CD4-positive, alpha-beta T cell (primary cell): Measurements from ENCODE around the gene SYTL1. TPM values are rescaled to one million over a fixed set of nuclear protein-coding genes. Genes with fewer than 3 reads are reported as not detected.

Source experiments
- ATAC-seq: fragments of 200-7000 bp; cut with Tn5 transposase; one replicate; pipeline ENCODE4 v1.10.0; 2022; ENCODE audit warnings: mild to moderate bottlenecking; ENCODE audit not compliant: poor library complexity
- CTCF ChIA-PET: fragments of 350-600 bp; sonication (Branson Sonifier 250); formaldehyde crosslinking; loops from one replicate; lab custom pipeline; 2021; ENCODE audit warnings: antibody characterized with exemption, inconsistent platforms; lab: Charles Lee
- POLR2A ChIA-PET: fragments of 350-600 bp; sonication (Branson Sonifier 250); formaldehyde crosslinking; loops from one replicate; lab custom pipeline; 2021; ENCODE audit warnings: antibody characterized with exemption, inconsistent platforms; lab: Charles Lee
- DNase-seq, 14 experiments: peaks; one replicate each; pipeline ENCODE4 v3.0.0-alpha.2; 2013 to 2020; ENCODE audit warnings: mixed read lengths in 2 of 14
- H3K27ac ChIP-seq, 2 donors: one replicate each; pipeline versions ENCODE4 v1.5.1 to v1.7.0; 2013; ENCODE audit warnings: low read length in 2 of 2, low read depth in 1 of 2, mild to moderate bottlenecking in 1 of 2
- H3K27me3 ChIP-seq, 2 experiments: 1 replicate in 1 of 2; 2 replicates in 1 of 2; pipeline versions ENCODE4 v1.6.1 to v1.7.0; 2013; ENCODE audit warnings: low read length in 2 of 2, control low read depth in 1 of 2, mild to moderate bottlenecking in 1 of 2, moderate library complexity in 1 of 2; ENCODE audit not compliant: insufficient read depth in 2 of 2, control insufficient read depth in 1 of 2
- H3K36me3 ChIP-seq: one replicate; pipeline ENCODE4 v1.6.1; 2013; ENCODE audit warnings: low read length, control low read depth; ENCODE audit not compliant: insufficient read depth
- H3K4me1 ChIP-seq: one replicate; pipeline ENCODE4 v1.6.1; 2013; ENCODE audit warnings: low read length, control low read depth; ENCODE audit not compliant: insufficient read depth
- H3K4me3 ChIP-seq: one replicate; pipeline ENCODE4 v1.5.1; 2013; ENCODE audit warnings: mild to moderate bottlenecking, low read length, moderate library complexity
- H3K9me3 ChIP-seq, 2 experiments: 1 replicate in 1 of 2; 2 replicates in 1 of 2; pipeline versions ENCODE4 v1.6.1 to v1.7.0; 2013; ENCODE audit warnings: low read length in 2 of 2, mild to moderate bottlenecking in 2 of 2, control low read depth in 1 of 2, moderate library complexity in 1 of 2; ENCODE audit not compliant: control insufficient read depth in 1 of 2, insufficient read depth in 1 of 2
- H3K27ac Mint-ChIP-seq: one replicate; pipeline ENCODE4 v1.8.0; 2020; ENCODE audit warnings: mixed read lengths
- H3K27me3 Mint-ChIP-seq: one replicate; pipeline ENCODE4 v1.8.0; 2021; ENCODE audit warnings: mixed read lengths
- H3K36me3 Mint-ChIP-seq: one replicate; pipeline ENCODE4 v1.8.0; 2021; ENCODE audit warnings: low read depth, mixed read lengths
- H3K4me1 Mint-ChIP-seq: one replicate; pipeline ENCODE4 v1.8.0; 2021; ENCODE audit warnings: low read depth, mixed read lengths
- H3K4me3 Mint-ChIP-seq: one replicate; pipeline ENCODE4 v1.8.0; 2020; ENCODE audit warnings: mild to moderate bottlenecking, mixed read lengths
- H3K9me3 Mint-ChIP-seq: one replicate; pipeline ENCODE4 v1.8.0; 2020; ENCODE audit warnings: mixed read lengths
- CTCF ChIP-seq: fragments of 200-600 bp; IDR thresholded peaks from one replicate; pipeline ENCODE4 v1.8.0; 2022; ENCODE audit warnings: antibody characterized with exemption, mild to moderate bottlenecking
- intact Hi-C, 2 experiments: fragments of 100-400 bp; cut with DNase I in 1 of 2; cut with micrococcal nuclease in 1 of 2; formaldehyde crosslinking; loops; one replicate each; pipeline versions ENCODE4 v1.15.1 to v1.9.0; 2023 to 2025; cut with DNase I, micrococcal nuclease
- total RNA-seq, 174 experiments: library from RNA in 2 of 174; stranded (reverse) in 2 of 174; gene quantifications; one replicate each; pipeline ENCODE4 v1.2.3 and lab custom pipeline; 2021 to 2026

Gene SYTL1
- total RNA-seq, 2 experiments from 2014 or later: 135 to 140 TPM

GRCh38 chr1:27372808-27373690 lies 31.2 kb downstream of the SYTL1 start:
- DNase-seq (no peak), ATAC-seq (no peak)
- H3K9me3 Mint-ChIP-seq: no peaks in the 10 kb centered on the region
- no peaks in the 10 kb centered on the region for H3K36me3 ChIP-seq
- H3K4me1 Mint-ChIP-seq: peaks cover 13% of the 10 kb centered on the region
- no peak for TF ChIP-seq CTCF
- H3K27me3 ChIP-seq: no peaks in the 10 kb centered on the region
- H3K4me3 ChIP-seq: no peak overlapping the region
- no peaks in the 10 kb centered on the region for H3K9me3 ChIP-seq
- CTCF ChIA-PET: interaction anchor here (0.5 to 0.8 kb wide), 2 partner anchors 15 kb away, joined by 3 read pairs; no protein-coding TSS in a partner anchor
- POLR2A ChIA-PET: interaction anchor here (0.6 kb wide), 1 partner anchor 301 kb away, joined by 3 read pairs; no protein-coding TSS in a partner anchor
- H3K27me3 Mint-ChIP-seq: no peaks in the 10 kb centered on the region
- H3K27ac ChIP-seq: no peak overlapping the region
- no peak overlapping the region for H3K4me3 Mint-ChIP-seq
- intact Hi-C loops: no loop called here
- no peaks in the 10 kb centered on the region for H3K36me3 Mint-ChIP-seq
- peaks cover 10% of the 10 kb centered on the region for H3K4me1 ChIP-seq
- no peak overlapping the region for H3K27ac Mint-ChIP-seq

- ChIA-PET POLR2A (interaction anchor here (1.6 kb wide), 1 partner anchor 8 kb away, joined by 5 read pairs; no protein-coding TSS in a partner anchor), CTCF (no interaction called here)
- H3K4me3 Mint-ChIP-seq: no peak within 1 kb of the TSS
- ATAC-seq: no peak
- Histone ChIP-seq H3K27ac (no peak within 1 kb of the TSS), H3K4me3 (no peak within 1 kb of the TSS), H3K4me1 (peaks cover 3% of the 10 kb centered on the region), H3K36me3 (no peaks in the 10 kb centered on the region), H3K9me3 (no peaks in the 10 kb centered on the region), H3K27me3 (no peaks in the 10 kb centered on the region)
- no peak for TF ChIP-seq CTCF
- H3K27me3 Mint-ChIP-seq: no peaks in the 10 kb centered on the region
- no peaks in the 10 kb centered on the region for H3K9me3 Mint-ChIP-seq
- H3K36me3 Mint-ChIP-seq: no peaks in the 10 kb centered on the region
- DNase-seq: no peak
- no peak within 1 kb of the TSS for H3K27ac Mint-ChIP-seq
- peaks cover 4% of the 10 kb centered on the region for H3K4me1 Mint-ChIP-seq
- intact Hi-C loops: no loop called here
These were observed 32.7 kb downstream of the SYTL1 start, which contains the start of gene FCN3 for GRCh38 chr1:27374362-27375086. Gene FCN3, minus strand, starts transcription at chr1:27374824. Its CDS starts 6 bp downstream, at chr1:27374818.

- no peak overlapping the region for H3K27ac ChIP-seq
- no peaks in the 10 kb centered on the region for H3K9me3 ChIP-seq
- no peak for TF ChIP-seq CTCF
- H3K4me1 ChIP-seq: no peaks in the 10 kb centered on the region
- peaks cover 10% of the 10 kb centered on the region for H3K27me3 Mint-ChIP-seq
- H3K4me3 Mint-ChIP-seq: no peak overlapping the region
- CTCF ChIA-PET: interaction anchor here (0.7 to 1.6 kb wide), 3 partner anchors 12 to 77 kb away, joined by 3 to 5 read pairs (median 3); no protein-coding TSS in a partner anchor
- H3K36me3 Mint-ChIP-seq: no peaks in the 10 kb centered on the region
- H3K4me1 Mint-ChIP-seq: no peaks in the 10 kb centered on the region
- no peak overlapping the region for H3K27ac Mint-ChIP-seq
- no peak for DNase-seq
- POLR2A ChIA-PET: no interaction called here
- H3K4me3 ChIP-seq: no peak overlapping the region
- no peaks in the 10 kb centered on the region for H3K9me3 Mint-ChIP-seq
- no peak for ATAC-seq
- no peaks in the 10 kb centered on the region for H3K27me3 ChIP-seq
- H3K36me3 ChIP-seq: no peaks in the 10 kb centered on the region
- intact Hi-C loops: no loop called here
These were observed 36.1 kb downstream of the SYTL1 start for GRCh38 chr1:27377760-27378495.
